SK-N-SH treated with all-trans-retinoic acid at 6 μM for 48 hours (cell line): ENCODE measurements around the gene LRCH2.

Experiments used
- ATAC-seq: fragments of 200-7000 bp; cut with Tn5 transposase; 3 replicates; pipeline ENCODE4 v1.9.1; 2020; ENCODE audit warnings: mild to moderate bottlenecking, moderate library complexity
- BACH2 ChIP-seq: fragments of 250-450 bp; sonication (Bioruptor Pico); IDR thresholded peaks from 2 replicates; pipeline ENCODE4 v1.9.0; 2021; ENCODE audit warnings: mild to moderate bottlenecking, borderline replicate concordance
- ESRRG ChIP-seq: fragments of 250-450 bp; sonication (Bioruptor Pico); IDR thresholded peaks from 2 replicates; pipeline ENCODE4 v1.6.1; 2021; ENCODE audit warnings: mild to moderate bottlenecking
- GLIS3 ChIP-seq: fragments of 250-450 bp; sonication (Bioruptor Pico); IDR thresholded peaks from 2 replicates; pipeline ENCODE4 v1.5.0; 2020; ENCODE audit warnings: mild to moderate bottlenecking, moderate library complexity
- ISL1 ChIP-seq: fragments of 250-450 bp; sonication (Bioruptor Pico); IDR thresholded peaks from 2 replicates; pipeline ENCODE4 v2.1.2; 2022; ENCODE audit warnings: mild to moderate bottlenecking, moderate library complexity
- OSR1 ChIP-seq: fragments of 250-450 bp; sonication (Bioruptor Pico); IDR thresholded peaks from 2 replicates; pipeline ENCODE4 v1.8.0; 2022; ENCODE audit warnings: moderate library complexity, mild to moderate bottlenecking, inconsistent platforms
- POU6F1 ChIP-seq: fragments of 250-450 bp; sonication (Bioruptor Pico); IDR thresholded peaks from 2 replicates; pipeline ENCODE4 v1.8.0; 2021; ENCODE audit warnings: low read depth, mild to moderate bottlenecking, moderate library complexity, borderline replicate concordance
- PPARA ChIP-seq: fragments of 250-450 bp; sonication (Bioruptor Pico); IDR thresholded peaks from 2 replicates; pipeline ENCODE4 v1.5.0; 2020; ENCODE audit warnings: mild to moderate bottlenecking, borderline replicate concordance
- RARB ChIP-seq: fragments of 250-450 bp; sonication (Bioruptor Pico); IDR thresholded peaks from 2 replicates; pipeline ENCODE4 v1.8.0; 2021; ENCODE audit warnings: mild to moderate bottlenecking, moderate library complexity
- SNAI2 ChIP-seq: fragments of 250-450 bp; sonication (Bioruptor Pico); IDR thresholded peaks from 2 replicates; pipeline ENCODE4 v1.5.0; 2020; ENCODE audit warnings: mild to moderate bottlenecking, moderate library complexity
- TCF4 ChIP-seq: fragments of 250-450 bp; sonication (Bioruptor Pico); IDR thresholded peaks from 2 replicates; pipeline ENCODE4 v1.8.0; 2021; ENCODE audit warnings: mild to moderate bottlenecking, moderate library complexity, borderline replicate concordance
- TOX ChIP-seq: fragments of 250-450 bp; sonication (Bioruptor Pico); IDR thresholded peaks from 2 replicates; pipeline ENCODE4 v1.8.0; 2021; ENCODE audit warnings: mild to moderate bottlenecking, moderate library complexity, borderline replicate concordance
- TSHZ2 ChIP-seq: fragments of 250-450 bp; sonication (Bioruptor Pico); IDR thresholded peaks from 2 replicates; pipeline ENCODE4 v1.5.0; 2020; ENCODE audit warnings: mild to moderate bottlenecking, moderate library complexity
- ZFP3 ChIP-seq: fragments of 250-450 bp; sonication (Bioruptor Pico); IDR thresholded peaks from 2 replicates; pipeline ENCODE4 v1.5.0; 2020; ENCODE audit warnings: mild to moderate bottlenecking, moderate library complexity
- ZFP30 ChIP-seq: fragments of 450-650 bp; formaldehyde crosslinking; IDR thresholded peaks from 2 replicates; pipeline ENCODE4 v1.5.0; 2022; ENCODE audit warnings: mild to moderate bottlenecking, moderate library complexity
- ZNF565 ChIP-seq: fragments of 450-650 bp; formaldehyde crosslinking; conservative IDR thresholded peaks from 2 replicates; pipeline ENCODE4 v1.5.0; 2020; ENCODE audit warnings: low read depth, mild to moderate bottlenecking, moderate library complexity
- ZNF70 ChIP-seq: fragments of 450-650 bp; formaldehyde crosslinking; IDR thresholded peaks from 2 replicates; pipeline ENCODE4 v1.5.0; 2020; ENCODE audit warnings: mild to moderate bottlenecking, moderate library complexity
- ZNF8 ChIP-seq: fragments of 450-650 bp; formaldehyde crosslinking; IDR thresholded peaks from 2 replicates; pipeline ENCODE4 v1.5.0; 2020; ENCODE audit warnings: mild to moderate bottlenecking, moderate library complexity
- TF ChIP-seq, protein P1 (sequence below): fragments of 250-450 bp; sonication (Bioruptor Pico); IDR thresholded peaks from 2 replicates; pipeline ENCODE4 v1.8.0; 2020; ENCODE audit warnings: mild to moderate bottlenecking, moderate library complexity, borderline replicate concordance
- TF ChIP-seq, protein P2 (sequence below): fragments of 250-450 bp; sonication (Bioruptor Pico); IDR thresholded peaks from 2 replicates; pipeline ENCODE4 v1.5.1; 2021; ENCODE audit warnings: mild to moderate bottlenecking, moderate library complexity

The LRCH2 gene

DNA sequence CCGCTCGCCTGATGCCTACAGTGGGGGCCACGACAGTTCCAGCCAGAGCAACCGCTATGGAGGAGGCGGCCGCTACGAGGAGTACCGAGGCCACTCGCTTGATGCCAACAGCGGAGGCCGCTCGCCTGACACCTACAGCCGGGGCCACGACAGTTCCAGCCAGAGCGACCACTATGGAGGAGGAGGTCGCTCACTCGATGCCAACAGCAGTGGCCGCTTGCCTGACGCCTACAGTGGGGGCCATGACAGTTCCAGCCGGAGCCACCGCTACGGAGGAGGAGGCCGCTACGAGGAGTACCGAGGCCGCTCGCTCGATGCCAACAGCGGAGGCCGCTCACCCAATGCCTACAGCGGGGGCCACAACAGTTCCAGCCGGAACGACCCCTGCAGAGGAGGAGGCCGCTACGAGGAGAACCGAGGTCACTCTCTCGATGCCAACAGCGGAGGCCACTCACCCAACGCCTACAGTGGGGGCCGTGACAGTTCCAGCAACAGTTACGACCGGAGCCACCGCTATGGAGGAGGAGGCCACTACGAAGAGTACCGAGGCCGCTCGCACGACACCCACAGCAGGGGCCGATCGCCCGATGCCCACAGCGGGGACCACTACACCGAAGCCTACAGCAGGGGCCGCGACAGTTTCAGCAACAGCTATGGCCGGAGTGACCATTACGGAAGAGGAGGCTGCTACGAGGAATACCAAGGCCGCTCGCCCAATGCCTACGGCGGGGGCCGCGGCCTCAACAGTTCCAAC, 42.2 kb downstream of the LRCH2 start:
- ATAC-seq = no peak
- no peak for TF ChIP-seq PPARA (CRISPR knock-in tag)
- TF ChIP-seq ESRRG (CRISPR knock-in tag) = no peak
- TF ChIP-seq ZNF8 (CRISPR knock-in tag) = no peak
- no peak for TF ChIP-seq RARB (CRISPR knock-in tag)
- TF ChIP-seq ZNF70 (CRISPR knock-in tag) = no peak
- TF ChIP-seq POU6F1 (CRISPR knock-in tag) = no peak
- TF ChIP-seq BACH2 (CRISPR knock-in tag) = no peak
- TF ChIP-seq, protein P1, sequence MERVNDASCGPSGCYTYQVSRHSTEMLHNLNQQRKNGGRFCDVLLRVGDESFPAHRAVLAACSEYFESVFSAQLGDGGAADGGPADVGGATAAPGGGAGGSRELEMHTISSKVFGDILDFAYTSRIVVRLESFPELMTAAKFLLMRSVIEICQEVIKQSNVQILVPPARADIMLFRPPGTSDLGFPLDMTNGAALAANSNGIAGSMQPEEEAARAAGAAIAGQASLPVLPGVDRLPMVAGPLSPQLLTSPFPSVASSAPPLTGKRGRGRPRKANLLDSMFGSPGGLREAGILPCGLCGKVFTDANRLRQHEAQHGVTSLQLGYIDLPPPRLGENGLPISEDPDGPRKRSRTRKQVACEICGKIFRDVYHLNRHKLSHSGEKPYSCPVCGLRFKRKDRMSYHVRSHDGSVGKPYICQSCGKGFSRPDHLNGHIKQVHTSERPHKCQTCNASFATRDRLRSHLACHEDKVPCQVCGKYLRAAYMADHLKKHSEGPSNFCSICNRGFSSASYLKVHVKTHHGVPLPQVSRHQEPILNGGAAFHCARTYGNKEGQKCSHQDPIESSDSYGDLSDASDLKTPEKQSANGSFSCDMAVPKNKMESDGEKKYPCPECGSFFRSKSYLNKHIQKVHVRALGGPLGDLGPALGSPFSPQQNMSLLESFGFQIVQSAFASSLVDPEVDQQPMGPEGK = no peak
- no peak for TF ChIP-seq OSR1 (CRISPR knock-in tag)

DNA sequence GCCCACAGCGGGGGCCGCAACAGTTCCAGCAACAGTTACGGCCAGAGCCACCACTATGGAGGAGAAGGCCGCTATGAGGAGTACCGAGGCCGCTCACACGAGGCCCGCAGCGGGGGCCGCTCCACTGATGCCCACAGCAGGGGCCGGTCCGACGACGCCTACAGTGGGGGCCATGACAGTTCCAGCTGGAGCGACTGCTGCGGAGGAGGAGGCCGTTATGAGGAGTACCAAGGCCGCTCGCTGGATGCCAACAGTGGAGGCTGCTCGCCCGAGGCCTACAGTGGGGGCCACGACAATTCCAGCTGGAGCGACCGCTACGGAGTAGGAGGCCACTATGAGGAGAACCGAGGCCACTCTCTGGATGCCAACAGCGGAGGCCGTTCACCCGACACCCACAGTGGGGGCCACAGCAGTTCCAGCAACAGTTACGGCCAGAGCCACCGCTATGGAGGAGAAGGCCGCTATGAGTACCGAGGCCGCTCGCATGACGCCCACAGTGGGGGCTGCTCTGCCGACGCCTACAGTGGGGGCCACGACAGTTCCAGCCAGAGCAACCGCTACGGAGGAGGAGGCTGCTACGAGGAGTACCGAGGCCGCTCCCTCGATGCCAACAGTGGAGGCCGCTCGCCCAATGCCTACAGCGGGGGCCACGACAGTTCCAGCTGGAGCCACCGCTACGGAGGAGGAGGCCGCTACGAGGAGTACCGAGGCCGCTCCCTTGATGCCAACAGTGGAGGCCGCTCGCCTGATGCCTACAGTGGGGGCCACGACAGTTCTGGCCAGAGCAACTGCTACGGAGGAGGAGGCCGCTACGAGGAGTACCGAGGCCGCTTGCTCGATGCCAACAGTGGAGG, 43.0 kb downstream of the LRCH2 start:
- TF ChIP-seq SNAI2 (CRISPR knock-in tag) (no peak), ZNF8 (CRISPR knock-in tag) (no peak), ESRRG (CRISPR knock-in tag) (no peak), PPARA (CRISPR knock-in tag) (no peak), ZNF70 (CRISPR knock-in tag) (no peak), GLIS3 (CRISPR knock-in tag) (no peak), TOX (CRISPR knock-in tag) (no peak), ZFP3 (CRISPR knock-in tag) (no peak), BACH2 (CRISPR knock-in tag) (no peak), ISL1 (CRISPR knock-in tag) (no peak), ZFP30 (CRISPR knock-in tag) (no peak), ZNF565 (CRISPR knock-in tag) (no peak), POU6F1 (CRISPR knock-in tag) (no peak), TSHZ2 (CRISPR knock-in tag) (no peak), TCF4 (no peak)
- TF ChIP-seq, protein P2, sequence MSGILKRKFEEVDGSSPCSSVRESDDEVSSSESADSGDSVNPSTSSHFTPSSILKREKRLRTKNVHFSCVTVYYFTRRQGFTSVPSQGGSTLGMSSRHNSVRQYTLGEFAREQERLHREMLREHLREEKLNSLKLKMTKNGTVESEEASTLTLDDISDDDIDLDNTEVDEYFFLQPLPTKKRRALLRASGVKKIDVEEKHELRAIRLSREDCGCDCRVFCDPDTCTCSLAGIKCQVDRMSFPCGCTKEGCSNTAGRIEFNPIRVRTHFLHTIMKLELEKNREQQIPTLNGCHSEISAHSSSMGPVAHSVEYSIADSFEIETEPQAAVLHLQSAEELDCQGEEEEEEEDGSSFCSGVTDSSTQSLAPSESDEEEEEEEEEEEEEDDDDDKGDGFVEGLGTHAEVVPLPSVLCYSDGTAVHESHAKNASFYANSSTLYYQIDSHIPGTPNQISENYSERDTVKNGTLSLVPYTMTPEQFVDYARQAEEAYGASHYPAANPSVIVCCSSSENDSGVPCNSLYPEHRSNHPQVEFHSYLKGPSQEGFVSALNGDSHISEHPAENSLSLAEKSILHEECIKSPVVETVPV = no peak
- TF ChIP-seq, protein P1 = no peak
- no peak for ATAC-seq
